Measurements from ENCODE around the gene MTAP. TPM values are rescaled to one million over a fixed set of nuclear protein-coding genes. Genes with fewer than 3 reads are reported as not detected.
"Not testable (repeated sequence)": the region's sequence is repeated elsewhere in the genome, so short reads cannot be mapped to it uniquely, and the experiment has no call there.

Gene MTAP
- total RNA-seq, 4 donors from 2014 or later: 20.4 to 50.2 (median 30.4) TPM

DNA sequence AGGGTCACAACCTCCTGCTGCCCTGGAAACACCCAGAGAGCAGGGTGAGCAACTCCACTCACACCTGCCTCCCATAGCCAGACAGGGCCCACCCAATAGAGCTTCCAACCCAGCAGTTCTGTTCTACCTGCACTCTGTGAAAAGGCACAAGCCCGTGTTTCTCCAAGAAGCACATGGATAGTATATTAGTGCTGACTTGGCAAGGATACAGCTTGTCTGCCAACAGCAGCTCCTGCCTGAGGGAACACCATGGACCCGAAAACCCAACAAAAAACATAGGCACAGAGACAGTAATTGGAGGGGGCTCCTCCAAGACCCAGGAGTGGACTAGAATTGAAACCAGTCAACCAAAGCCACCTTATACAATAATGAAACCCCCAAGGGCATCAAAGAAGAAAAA lies 143.2 kb downstream of the MTAP start:
- Histone ChIP-seq H3K9me3 (peaks cover 0 to 3% (median 0%) of the 10 kb centered on the region in 4 donors), H3K4me3 (no peak overlapping the region), H3K36me3 (no peaks in the 10 kb centered on the region), H3K27me3 (no peaks in the 10 kb centered on the region), H3K27ac (no peak overlapping the region), H3K4me1 (no peaks in the 10 kb centered on the region)
- WGBS, 2 donors: 89 to 97% methylated on average over 2 of the region's 2 CpGs
- DNase-seq (ENCODE audit: low spot score in 2 of 2): no peak
- TF ChIP-seq CTCF (IDR thresholded peaks at IDR 0.05) (no peak), EP300 (IDR thresholded peaks at IDR 0.05) (no peak), POLR2A (IDR thresholded peaks at IDR 0.05) (no peak)

GRCh38 chr9:21958833-21959232 lies 156.4 kb downstream of the MTAP start:
- Histone ChIP-seq H3K27ac (no peak overlapping the region), H3K4me1 (no peaks in the 10 kb centered on the region), H3K27me3 (peaks cover 0 to 9% of the 10 kb centered on the region in 2 donors), H3K4me3 (no peak overlapping the region), H3K9me3 (peaks cover 0 to 10% (median 0%) of the 10 kb centered on the region in 4 donors), H3K36me3 (no peaks in the 10 kb centered on the region)
- 93 to 96% methylated on average over 2 of the region's 2 CpGs for WGBS, 2 donors
- TF ChIP-seq POLR2A (IDR thresholded peaks at IDR 0.05): no peak
- TF ChIP-seq EP300 (IDR thresholded peaks at IDR 0.05): no peak
- no peak for TF ChIP-seq CTCF (IDR thresholded peaks at IDR 0.05)
- no peak for DNase-seq (ENCODE audit: low spot score in 2 of 2)

DNA sequence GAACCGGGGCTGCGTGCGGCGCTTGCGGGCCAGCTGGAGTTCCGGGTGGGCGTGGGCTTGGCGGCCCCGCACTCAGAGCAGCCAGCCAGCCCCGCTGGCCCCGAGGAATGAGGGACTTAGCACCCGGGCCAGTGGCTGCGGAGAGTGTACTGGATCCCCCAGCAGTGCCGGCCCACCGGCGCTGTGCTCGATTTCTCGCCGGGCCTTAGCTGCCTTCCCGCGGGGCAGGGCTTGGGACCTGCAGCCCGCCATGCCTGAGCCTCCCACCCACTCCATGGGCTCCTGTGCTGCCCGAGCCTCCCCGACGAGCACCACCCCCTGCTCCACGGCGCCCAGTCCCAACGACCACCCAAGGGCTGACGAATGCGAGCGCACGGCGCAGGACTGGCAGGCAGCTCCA lies 156.8 kb downstream of the MTAP start:
- H3K4me1 ChIP-seq, H3K36me3 ChIP-seq: not testable (repeated sequence)
- 95 to 96% methylated on average over 9 to 21 of the region's 33 CpGs for WGBS, 2 donors

DNA sequence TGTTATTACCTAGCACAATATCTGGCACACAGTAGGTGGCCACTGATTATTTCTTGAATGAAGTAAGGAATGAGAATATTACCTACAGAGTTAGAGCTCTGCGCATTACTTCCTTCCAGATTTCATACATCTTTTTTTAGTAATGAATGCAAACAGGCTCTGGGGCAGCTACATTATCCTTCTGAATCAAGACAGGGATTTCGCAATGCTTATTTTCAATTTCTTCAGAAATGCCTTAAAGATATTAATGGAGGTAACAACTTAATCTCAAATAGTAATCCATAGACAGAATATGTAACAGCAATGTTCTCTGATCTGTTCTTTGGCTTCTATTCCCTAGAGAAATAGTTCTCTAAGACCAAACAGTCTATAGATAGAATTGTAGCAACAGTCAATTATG lies 159.1 kb downstream of the MTAP start:
- TF ChIP-seq POLR2A (IDR thresholded peaks at IDR 0.05): no peak
- no peak for TF ChIP-seq CTCF (IDR thresholded peaks at IDR 0.05)
- Histone ChIP-seq H3K9me3 (peaks cover 0 to 16% (median 0%) of the 10 kb centered on the region in 4 donors), H3K4me1 (peaks cover 0 to 15% (median 10%) of the 10 kb centered on the region in 4 donors), H3K27me3 (peaks cover 0 to 33% of the 10 kb centered on the region in 2 donors), H3K27ac (no peak overlapping the region), H3K4me3 (no peak overlapping the region), H3K36me3 (no peaks in the 10 kb centered on the region)
- no peak for DNase-seq (ENCODE audit: low spot score in 2 of 2)
- 90 to 95% methylated on average over 2 of the region's 2 CpGs for WGBS, 2 donors

More for the DNA sequence above, 156.8 kb downstream of the MTAP start:
- H3K27me3 ChIP-seq: peaks cover 0 to 10% of the 10 kb centered on the region in 2 donors
- H3K4me3 ChIP-seq; H3K27ac ChIP-seq; DNase-seq (ENCODE audit: low spot score in 2 of 2): not testable (repeated sequence)
- peaks cover 0 to 12% (median 0%) of the 10 kb centered on the region in 4 donors for H3K9me3 ChIP-seq

GRCh38 chr9:21964925-21965385 lies 162.5 kb downstream of the MTAP start:
- Histone ChIP-seq H3K4me1 (peaks cover 0 to 27% (median 10%) of the 10 kb centered on the region in 4 donors), H3K9me3 (peaks cover 0 to 19% (median 0%) of the 10 kb centered on the region in 4 donors), H3K36me3 (no peaks in the 10 kb centered on the region), H3K27me3 (peaks cover 9 to 67% of the 10 kb centered on the region in 2 donors), H3K27ac (no peak overlapping the region), H3K4me3 (peak overlapping the region in 3 of 4 donors; percentile 9 to 28 (median 16))
- TF ChIP-seq POLR2A (IDR thresholded peaks at IDR 0.05) (no peak), EP300 (IDR thresholded peaks at IDR 0.05) (no peak), CTCF (IDR thresholded peaks at IDR 0.05) (no peak)
- DNase-seq (ENCODE audit: low spot score in 2 of 2): no peak
- 4 to 5% methylated on average over 29 of the region's 29 CpGs for WGBS, 2 donors
